ENCODE results near the gene HSPB9. TPM values are rescaled to one million over a fixed set of nuclear protein-coding genes. Genes with fewer than 3 reads are reported as not detected.

Gene HSPB9
- total and polyA plus RNA-seq, 2 experiments from 2014 or later, result 0.34 TPM; not detected in 1

DNA sequence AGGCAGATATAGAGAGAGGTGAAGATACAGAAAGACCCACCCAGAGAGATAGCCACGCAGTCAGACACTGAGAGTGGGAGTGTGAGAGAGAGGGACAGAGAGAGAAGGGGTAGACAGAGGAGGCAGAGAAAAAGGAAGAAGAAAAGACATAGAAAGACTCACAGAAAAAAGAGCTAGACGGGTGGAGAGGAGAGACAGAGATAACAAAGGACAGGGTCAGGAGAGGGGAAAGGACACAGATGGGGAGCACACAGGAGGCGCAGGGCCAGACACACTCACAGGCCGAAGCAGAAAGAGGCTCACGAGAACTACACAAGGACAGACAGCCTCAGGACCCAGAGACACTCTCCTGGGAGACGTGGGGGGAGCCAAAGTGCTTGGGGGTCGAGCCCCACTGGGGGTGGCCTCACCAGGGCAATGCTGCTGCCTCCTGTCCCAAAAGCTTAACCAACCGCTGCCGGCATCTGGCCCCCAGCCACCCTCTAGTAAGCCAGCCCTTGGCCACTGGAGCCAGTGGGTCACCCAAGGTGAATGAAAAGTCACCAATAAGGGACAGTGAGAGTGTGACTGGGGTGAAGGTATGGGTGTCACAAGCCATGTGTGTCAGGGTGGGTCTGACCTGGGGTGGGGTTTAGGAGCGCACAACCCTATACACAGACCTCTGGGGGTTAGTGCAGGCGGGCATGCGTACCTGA, 28.1 kb upstream of the HSPB9 start:
- Histone ChIP-seq H3K9me3 (ENCODE audit: low read depth) (no peaks in the 10 kb centered on the region), H3K9me2 (ENCODE audit: insufficient read depth) (no peaks in the 10 kb centered on the region), H3K4me1 (ENCODE audit: insufficient read depth) (no peaks in the 10 kb centered on the region), H3K27me3 (replicated peaks; ENCODE audit: insufficient read depth) (peaks cover 16% of the 10 kb centered on the region), H3K79me2 (ENCODE audit: insufficient read depth) (no peaks in the 10 kb centered on the region), H3K9ac (no peak overlapping the region), H4K20me1 (ENCODE audit: insufficient read depth) (no peaks in the 10 kb centered on the region), H3K27ac (no peak overlapping the region), H3K4me2 (ENCODE audit: unreplicated experiment) (no peak overlapping the region), H3K4me3 (no peak overlapping the region), H2AFZ (no peak overlapping the region), H3K36me3 (ENCODE audit: low read depth) (no peaks in the 10 kb centered on the region), H3F3A (ENCODE audit: insufficient read depth) (no peaks in the 10 kb centered on the region)
- WGBS, 2 experiments (ENCODE audit: low coverage in 1 of 2, low lambda C conversion rate in 2 of 2, missing lambda C conversion rate in 2 of 2), result 70 to 79% methylated on average over 9 to 12 of the region's 12 CpGs
- in situ Hi-C loops (cut with MboI), result no loop called here
- no peak for TF ChIP-seq EZH2 (IDR thresholded peaks at IDR 0.05; ENCODE audit: insufficient read depth, poor library complexity, severe bottlenecking)
- no peak for TF ChIP-seq EZH2phosphoT487 (IDR thresholded peaks at IDR 0.05; ENCODE audit: insufficient read depth, low read depth)
- no peak for DNase-seq

DNA sequence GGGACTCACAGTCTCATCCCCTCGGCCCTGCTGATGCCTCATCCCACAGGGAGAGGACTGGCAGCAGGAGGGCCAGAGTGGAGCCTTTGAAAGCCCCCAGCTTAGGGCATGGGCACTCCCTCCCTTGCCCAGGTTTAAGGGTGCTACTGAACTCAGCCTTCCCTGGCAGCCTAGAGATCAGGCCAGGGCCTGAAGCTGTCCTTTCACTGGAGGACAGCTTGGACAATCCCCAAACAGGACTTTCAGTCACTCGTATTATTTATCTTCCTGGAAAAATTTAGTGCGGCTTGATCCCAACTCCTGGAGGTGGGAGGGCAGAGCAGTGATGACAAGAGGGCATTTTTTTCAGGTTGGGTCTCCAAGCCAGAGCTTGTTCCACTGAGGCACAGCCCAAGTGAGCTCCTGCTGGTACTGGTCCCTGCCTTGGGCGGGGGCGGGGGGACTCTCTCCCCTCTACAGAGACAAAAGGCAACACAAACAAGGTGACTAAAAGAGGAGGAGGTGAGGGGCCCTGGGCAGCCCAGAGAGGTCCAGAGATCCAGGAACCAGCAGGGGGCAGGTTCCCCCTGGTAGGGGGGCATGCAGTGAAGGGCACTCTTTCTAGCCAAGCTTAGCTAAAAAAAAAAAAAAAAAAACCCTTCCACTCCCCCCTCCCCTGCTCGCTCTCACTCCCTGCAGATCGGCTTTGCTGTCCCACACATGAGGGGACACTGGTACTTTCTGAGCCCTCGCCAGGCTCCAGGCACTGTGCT, 26.1 kb upstream of the HSPB9 start:
- H2AFZ ChIP-seq, result no peak overlapping the region
- no peaks in the 10 kb centered on the region for H3F3A ChIP-seq (ENCODE audit: insufficient read depth)

DNA sequence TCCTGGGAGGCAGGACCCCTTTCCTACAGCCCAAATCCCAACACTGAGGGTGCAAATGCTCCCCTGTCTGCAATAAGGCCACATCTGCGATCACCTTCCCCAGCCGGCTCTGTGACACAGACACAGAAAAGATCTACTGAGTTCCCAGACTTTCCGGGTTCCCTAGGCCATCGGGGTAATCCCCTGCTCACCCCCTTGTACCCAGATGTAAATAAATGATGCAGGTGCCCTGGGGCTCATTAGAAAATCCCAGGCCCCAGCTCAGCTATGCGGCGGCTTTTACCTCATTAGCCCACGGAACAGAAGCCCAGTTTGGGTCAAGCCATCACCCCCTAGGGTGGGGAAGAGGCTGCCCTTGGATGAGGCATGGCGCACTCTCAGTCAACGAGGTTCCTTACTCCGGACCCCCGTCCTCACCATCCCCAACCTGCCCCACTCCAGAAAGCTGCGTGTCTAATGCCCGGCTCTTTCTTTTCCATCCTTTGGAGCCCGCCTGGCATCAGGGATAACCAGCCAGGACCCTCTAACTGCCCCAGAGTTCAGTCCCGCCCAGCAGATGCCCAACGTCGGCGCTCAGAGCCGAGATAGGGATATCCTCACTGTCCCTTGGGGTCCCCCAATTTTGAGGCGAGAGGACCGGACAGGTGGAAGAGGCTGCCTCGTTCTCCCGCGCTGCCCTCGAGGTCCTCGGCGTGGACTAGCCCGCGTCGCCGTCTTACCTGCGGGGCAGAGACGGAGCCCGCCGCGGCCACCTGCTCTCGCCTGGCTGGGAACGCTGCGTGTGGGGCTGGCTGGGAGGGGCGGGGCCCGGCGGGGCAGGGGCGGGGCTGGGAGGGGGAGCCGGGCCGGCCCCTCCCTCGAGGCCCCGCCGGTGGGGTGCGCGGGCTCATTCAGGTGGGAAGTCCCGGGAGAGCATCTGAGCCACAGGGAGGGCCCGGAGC, 24.6 kb upstream of the HSPB9 start, which contains the start of gene ZNF385C:
Gene ZNF385C (minus strand): TSS at position 783 of the 941 bp plus-strand sequence. CDS start 35,417 bp downstream, outside the sequence.
- H3K27me3 ChIP-seq (replicated peaks; ENCODE audit: insufficient read depth), result peaks cover 13% of the 10 kb centered on the region
- H3K27ac ChIP-seq, result no peak within 1 kb of the TSS
- no peak within 1 kb of the TSS for H2AFZ ChIP-seq
- H3K4me2 ChIP-seq (ENCODE audit: unreplicated experiment), result no peak within 1 kb of the TSS
- H3K9me3 ChIP-seq (ENCODE audit: low read depth), result no peaks in the 10 kb centered on the region
- in situ Hi-C loops (cut with MboI), result no loop called here
- no peaks in the 10 kb centered on the region for H4K20me1 ChIP-seq (ENCODE audit: insufficient read depth)
- no peaks in the 10 kb centered on the region for H3F3A ChIP-seq (ENCODE audit: insufficient read depth)
- no peak for DNase-seq
- TF ChIP-seq EZH2phosphoT487 (IDR thresholded peaks at IDR 0.05; ENCODE audit: insufficient read depth, low read depth) (no peak), EZH2 (IDR thresholded peaks at IDR 0.05; ENCODE audit: insufficient read depth, poor library complexity, severe bottlenecking) (no peak)
- H3K79me2 ChIP-seq (ENCODE audit: insufficient read depth), result no peaks in the 10 kb centered on the region
- no peak within 1 kb of the TSS for H3K9ac ChIP-seq
- 13 to 17% methylated on average over 39 to 52 of the region's 52 CpGs for WGBS, 2 experiments (ENCODE audit: low coverage in 1 of 2, low lambda C conversion rate in 2 of 2, missing lambda C conversion rate in 2 of 2)
- H3K9me2 ChIP-seq (ENCODE audit: insufficient read depth), result no peaks in the 10 kb centered on the region
- H3K4me3 ChIP-seq, result no peak within 1 kb of the TSS
- no peaks in the 10 kb centered on the region for H3K36me3 ChIP-seq (ENCODE audit: low read depth)
- H3K4me1 ChIP-seq (ENCODE audit: insufficient read depth), result no peaks in the 10 kb centered on the region

More for the DNA sequence above, 26.1 kb upstream of the HSPB9 start:
- Histone ChIP-seq H3K79me2 (ENCODE audit: insufficient read depth) (no peaks in the 10 kb centered on the region), H3K9me3 (ENCODE audit: low read depth) (no peaks in the 10 kb centered on the region), H3K9ac (no peak overlapping the region), H3K27ac (no peak overlapping the region), H3K9me2 (ENCODE audit: insufficient read depth) (no peaks in the 10 kb centered on the region), H3K4me3 (no peak overlapping the region), H4K20me1 (ENCODE audit: insufficient read depth) (no peaks in the 10 kb centered on the region), H3K36me3 (ENCODE audit: low read depth) (no peaks in the 10 kb centered on the region), H3K27me3 (replicated peaks; ENCODE audit: insufficient read depth) (peaks cover 13% of the 10 kb centered on the region), H3K4me1 (ENCODE audit: insufficient read depth) (no peaks in the 10 kb centered on the region), H3K4me2 (ENCODE audit: unreplicated experiment) (no peak overlapping the region)
- TF ChIP-seq EZH2 (IDR thresholded peaks at IDR 0.05; ENCODE audit: insufficient read depth, poor library complexity, severe bottlenecking), result no peak
- no peak for TF ChIP-seq EZH2phosphoT487 (IDR thresholded peaks at IDR 0.05; ENCODE audit: insufficient read depth, low read depth)
- 50 to 57% methylated on average over 8 of the region's 8 CpGs for WGBS, 2 experiments (ENCODE audit: low coverage in 1 of 2, low lambda C conversion rate in 2 of 2, missing lambda C conversion rate in 2 of 2)
- in situ Hi-C loops (cut with MboI), result no loop called here
- DNase-seq, result no peak
